ENCODE results near the gene XRCC1.
"Not testable (repeated sequence)": the region's sequence is repeated elsewhere in the genome, so short reads cannot be mapped to it uniquely, and the experiment has no call there.

GRCh38 chr19:43523696-43524095, 51.6 kb downstream of the XRCC1 start:
- TF ChIP-seq CTCF (conservative IDR thresholded peaks at IDR 0.05); ZFX (IDR thresholded peaks at IDR 0.05): not testable (repeated sequence)

All from C4-2B (cell line).